GM11168 (cell line): ENCODE results near the gene PYROXD2.

ENCODE experiments used
- in situ Hi-C: fragments of 300-500 bp; cut with MboI; formaldehyde crosslinking; loops from one replicate; pipeline ENCODE4 v1.12.0; 2022; ENCODE audit warnings: low sequenced_read_pairs; ENCODE audit not compliant: unreplicated experiment

Gene PYROXD2

GRCh38 chr10:98438715-98439114, 23.7 kb upstream of the PYROXD2 start:
- in situ Hi-C loops = no loop called here

GRCh38 chr10:98436704-98437103, 21.7 kb upstream of the PYROXD2 start:
- in situ Hi-C loops = no loop called here

- in situ Hi-C loops = no loop called here
Measured at GRCh38 chr10:98435178-98435577, 20.2 kb upstream of the PYROXD2 start.

- in situ Hi-C loops = no loop called here
Measured at GRCh38 chr10:98433881-98434732, 19.1 kb upstream of the PYROXD2 start.

GRCh38 chr10:98433371-98433770, 18.4 kb upstream of the PYROXD2 start:
- in situ Hi-C loops = no loop called here

GRCh38 chr10:98432330-98432729, 17.3 kb upstream of the PYROXD2 start:
- in situ Hi-C loops = no loop called here

GRCh38 chr10:98431016-98431415, 16.0 kb upstream of the PYROXD2 start:
- in situ Hi-C loops = no loop called here

- in situ Hi-C loops = no loop called here
Measured at GRCh38 chr10:98430427-98430826, 15.4 kb upstream of the PYROXD2 start.

- in situ Hi-C loops = no loop called here
Measured at GRCh38 chr10:98429320-98430072, 14.5 kb upstream of the PYROXD2 start.

GRCh38 chr10:98427011-98427515, 12.1 kb upstream of the PYROXD2 start:
- in situ Hi-C loops = no loop called here

GRCh38 chr10:98425511-98426352, 10.8 kb upstream of the PYROXD2 start:
- in situ Hi-C loops = no loop called here

- in situ Hi-C loops = no loop called here
Measured at GRCh38 chr10:98424295-98425254, 9.6 kb upstream of the PYROXD2 start.

GRCh38 chr10:98423691-98424120, 8.7 kb upstream of the PYROXD2 start:
- in situ Hi-C loops = no loop called here

GRCh38 chr10:98422182-98422581, 7.2 kb upstream of the PYROXD2 start:
- in situ Hi-C loops = no loop called here

GRCh38 chr10:98420786-98421185, 5.8 kb upstream of the PYROXD2 start:
- in situ Hi-C loops = no loop called here

- in situ Hi-C loops = no loop called here
Measured at GRCh38 chr10:98419469-98420261, 4.7 kb upstream of the PYROXD2 start.

- in situ Hi-C loops = no loop called here
Measured at GRCh38 chr10:98418665-98419468, 3.9 kb upstream of the PYROXD2 start.
